ENCODE results near the gene EBLN2.

EBLN2 gene

DNA sequence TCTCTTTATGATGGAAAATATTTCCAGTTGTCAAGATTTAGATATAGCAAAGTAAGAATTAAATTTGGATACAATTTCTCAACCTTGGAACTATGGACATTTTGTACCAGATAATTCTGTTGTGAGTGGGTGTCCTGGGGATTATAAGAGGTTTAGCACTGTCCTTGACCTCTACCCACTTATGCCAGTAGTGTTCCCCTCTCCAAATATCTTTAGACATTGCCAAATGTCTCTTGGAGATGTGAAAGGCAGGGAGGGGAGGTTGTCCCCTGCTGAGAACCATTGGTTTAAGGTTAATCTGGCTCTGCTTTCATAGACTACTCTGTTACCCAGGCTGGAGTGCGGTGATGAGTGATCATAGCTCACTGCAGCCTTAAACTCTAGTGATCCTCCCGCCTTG lies at the start of gene EBLN2:
Gene EBLN2, plus strand, starts transcription at position 244 of the 400 bp plus-strand sequence. CDS start 423 bp downstream, outside the sequence.
- no peak for DNase-seq (ENCODE audit: low spot score)

DNA sequence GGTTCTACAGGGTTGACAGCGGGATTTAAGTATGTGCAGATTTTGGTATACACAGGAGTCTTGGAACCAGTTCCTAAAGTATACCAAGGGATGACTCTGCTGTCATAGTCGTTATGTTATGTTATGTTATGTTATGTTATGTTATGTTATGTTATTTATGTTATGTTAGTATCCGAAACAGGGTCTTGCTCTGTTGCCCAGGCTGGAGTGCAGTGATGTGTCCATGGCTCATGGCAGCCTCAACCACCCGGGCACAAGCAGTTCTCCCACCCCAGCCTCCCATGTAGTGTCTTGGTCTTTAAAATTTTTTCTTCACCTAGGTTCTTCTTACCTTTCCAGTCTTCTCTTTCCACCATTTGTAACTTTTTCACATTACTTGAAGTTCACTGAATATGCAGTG lies 43.2 kb upstream of the EBLN2 start:
- no peak for DNase-seq (ENCODE audit: low spot score)

DNA sequence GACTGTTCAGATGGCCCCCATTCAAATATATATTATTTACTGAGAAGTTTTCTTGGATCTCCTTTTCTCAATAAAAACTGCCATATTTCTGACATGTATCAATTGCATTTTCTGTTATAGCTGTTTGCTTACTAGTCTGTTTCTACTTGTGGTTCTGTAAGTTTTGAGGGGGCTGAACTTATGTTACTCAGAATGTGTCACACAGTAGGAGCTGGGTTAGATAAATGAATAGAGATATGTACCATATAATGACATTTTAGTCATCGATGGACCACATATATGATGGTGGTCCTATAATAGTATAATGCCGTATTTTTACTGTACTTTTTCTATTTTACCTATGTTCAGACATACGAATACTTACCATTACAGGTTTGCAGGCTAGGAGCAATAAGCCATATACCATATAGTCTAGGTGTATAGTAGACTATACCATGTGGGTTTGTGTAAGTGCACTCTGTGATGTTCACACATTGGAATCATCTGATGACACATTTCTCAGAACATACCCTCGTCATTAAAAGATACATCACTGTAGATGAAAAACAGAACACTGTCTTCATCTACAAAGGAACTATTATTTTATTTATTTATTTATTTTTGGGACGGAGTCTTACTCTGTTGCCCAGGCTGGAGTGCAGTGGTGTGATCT lies 42.5 kb upstream of the EBLN2 start:
- no peak for DNase-seq (ENCODE audit: low spot score)

DNA sequence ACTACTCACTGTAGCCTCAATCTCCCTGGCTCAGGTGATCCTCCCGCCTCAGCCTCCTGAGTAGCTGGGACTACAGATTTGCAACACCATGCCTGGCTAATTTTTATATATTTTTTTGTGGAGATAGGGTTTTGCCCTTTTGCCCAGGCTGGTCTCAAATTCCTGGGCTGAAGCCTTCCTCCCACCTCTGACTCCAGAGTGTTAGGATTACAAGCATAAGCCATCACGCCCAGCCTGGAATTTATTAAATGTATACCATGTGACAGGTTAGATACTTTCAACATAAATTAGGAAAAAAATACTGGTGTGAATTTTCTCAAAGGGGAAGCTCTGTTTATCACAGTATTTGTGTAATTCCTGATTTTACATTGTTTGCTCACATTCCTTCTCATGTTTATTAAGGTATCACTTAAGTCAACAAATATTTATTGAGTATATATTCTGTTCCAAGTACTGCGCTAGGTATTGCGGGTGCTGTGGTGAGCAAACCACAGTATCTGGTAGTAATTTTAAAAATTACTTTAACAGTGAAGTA lies 40.1 kb upstream of the EBLN2 start:
- DNase-seq (ENCODE audit: low spot score): no peak

DNA sequence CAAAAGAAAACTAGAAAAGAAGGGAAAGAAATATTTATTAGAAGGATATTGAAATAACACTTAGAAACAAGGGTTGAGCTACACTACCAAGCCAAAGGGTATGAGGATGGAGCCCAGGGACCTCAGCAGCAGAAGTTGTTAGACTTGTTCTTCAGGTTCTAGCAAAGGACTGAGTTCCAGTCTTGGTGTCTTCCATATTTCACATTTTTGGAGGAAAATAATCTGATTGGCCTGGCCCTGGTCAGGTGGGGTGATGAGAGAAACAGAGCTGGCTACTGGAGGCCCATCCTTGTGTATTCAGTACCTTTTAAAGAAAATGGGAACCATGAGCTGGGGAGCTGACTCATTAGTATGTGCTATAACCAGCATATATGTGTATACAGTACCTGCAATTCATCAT lies 36.6 kb upstream of the EBLN2 start:
- DNase-seq (ENCODE audit: low spot score): no peak

DNA sequence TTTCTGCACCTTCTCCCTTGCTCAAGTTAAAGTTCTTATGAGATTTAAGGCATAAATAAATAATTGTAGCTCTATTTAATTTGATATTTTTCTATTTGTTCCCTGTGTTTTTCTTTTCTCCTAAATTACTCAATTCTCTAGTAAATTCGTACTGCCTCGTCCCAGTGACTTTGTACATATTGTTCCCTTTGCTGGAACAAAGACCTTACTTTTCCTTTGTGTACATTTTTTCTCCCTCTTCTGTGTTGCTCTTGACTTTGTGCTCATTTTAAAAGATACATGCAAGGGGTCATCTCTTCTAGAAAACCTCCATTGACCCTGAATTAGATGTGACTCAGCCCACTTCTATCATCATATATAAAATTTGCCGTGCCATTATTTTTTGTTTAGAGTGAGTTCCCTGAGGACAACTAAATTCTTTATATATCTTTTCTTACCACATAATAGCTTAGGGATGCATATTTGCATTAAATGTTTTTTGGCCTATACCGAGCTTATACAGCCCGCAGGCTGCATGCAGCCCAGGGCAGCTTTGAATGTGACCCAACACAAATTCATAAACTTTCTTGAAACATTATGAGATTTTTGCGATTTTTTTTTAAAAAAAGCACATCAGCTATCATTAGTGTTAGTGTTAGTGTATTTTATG lies 35.2 kb upstream of the EBLN2 start:
- DNase-seq (ENCODE audit: low spot score): no peak

GRCh38 chr3:73026760-73027113 lies 34.7 kb upstream of the EBLN2 start:
- no peak for DNase-seq (ENCODE audit: low spot score)

GRCh38 chr3:73028803-73029202 lies 32.7 kb upstream of the EBLN2 start:
- DNase-seq (ENCODE audit: low spot score): no peak

DNA sequence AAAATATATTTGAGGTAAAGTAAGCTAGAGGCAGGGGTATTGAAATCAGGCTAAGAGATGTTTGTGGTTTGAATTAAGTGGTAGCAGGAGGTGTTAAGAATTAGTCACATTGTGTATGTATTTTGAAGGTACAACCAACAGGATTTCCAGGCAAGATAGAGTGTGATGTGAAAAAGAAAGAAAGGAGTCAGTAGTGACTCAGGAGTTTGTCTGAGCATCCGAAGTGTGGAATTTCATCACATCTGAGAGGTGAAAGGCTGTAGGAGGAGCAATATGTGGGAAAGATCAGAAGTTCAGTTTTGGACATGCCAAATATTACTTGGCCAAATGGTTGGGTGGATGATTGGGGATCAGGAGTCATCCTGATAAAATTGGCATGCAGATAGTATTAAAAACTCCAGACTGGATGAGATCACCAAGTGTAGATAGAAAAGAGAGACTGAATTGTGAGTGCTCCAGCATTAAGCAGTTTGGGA lies 32.1 kb upstream of the EBLN2 start:
- DNase-seq (ENCODE audit: low spot score): no peak

- DNase-seq (ENCODE audit: low spot score): no peak
Observed at GRCh38 chr3:73030073-73030597, 31.3 kb upstream of the EBLN2 start.

DNA sequence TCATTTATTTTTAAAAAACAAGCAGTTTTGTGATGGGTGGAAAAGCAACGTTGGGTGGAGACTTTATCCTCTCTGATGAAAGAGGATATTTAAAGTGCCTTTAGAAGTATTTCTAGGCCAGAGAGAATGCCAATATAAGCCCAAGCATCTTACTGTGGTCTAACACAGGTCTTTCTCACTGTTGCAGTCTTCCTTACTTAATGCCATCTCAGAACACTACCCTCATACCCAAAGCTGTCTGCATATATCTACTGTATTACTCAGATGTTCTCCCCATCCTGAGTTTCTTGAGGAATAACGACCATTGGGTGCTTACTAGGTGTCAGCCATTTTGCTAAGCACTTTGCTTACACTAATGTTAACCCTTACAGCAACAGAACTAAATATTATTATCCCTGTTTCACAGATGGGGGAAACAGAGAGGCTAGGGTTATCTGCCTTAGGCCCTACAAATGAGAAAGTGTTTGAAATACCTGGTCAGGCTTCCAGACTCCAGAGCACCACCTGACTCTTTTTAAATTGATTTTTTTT lies 29.8 kb upstream of the EBLN2 start:
- DNase-seq (ENCODE audit: low spot score): no peak

- DNase-seq (ENCODE audit: low spot score): no peak
Observed at GRCh38 chr3:73036694-73037591, 24.5 kb upstream of the EBLN2 start.

- no peak for DNase-seq (ENCODE audit: low spot score)
Observed at GRCh38 chr3:73041537-73041936, 19.9 kb upstream of the EBLN2 start.

DNA sequence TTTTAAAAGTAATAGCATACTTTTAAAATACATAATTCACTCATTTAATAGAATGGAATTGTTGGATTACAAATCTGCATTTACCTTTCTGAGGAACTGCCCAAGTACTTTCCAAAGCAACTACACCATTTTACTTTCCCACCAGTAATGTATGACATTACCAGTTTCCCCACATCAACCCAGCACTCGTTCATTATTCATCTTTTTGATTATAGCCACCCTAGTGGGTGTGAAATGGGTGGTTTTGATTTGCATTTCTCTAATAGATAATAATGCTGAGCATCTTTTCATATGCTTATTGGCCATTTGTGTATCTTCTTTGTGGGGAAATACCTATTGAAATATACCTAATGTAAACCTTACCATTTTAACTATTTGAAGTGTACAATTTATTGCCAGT lies 18.0 kb upstream of the EBLN2 start:
- no peak for DNase-seq (ENCODE audit: low spot score)

DNA sequence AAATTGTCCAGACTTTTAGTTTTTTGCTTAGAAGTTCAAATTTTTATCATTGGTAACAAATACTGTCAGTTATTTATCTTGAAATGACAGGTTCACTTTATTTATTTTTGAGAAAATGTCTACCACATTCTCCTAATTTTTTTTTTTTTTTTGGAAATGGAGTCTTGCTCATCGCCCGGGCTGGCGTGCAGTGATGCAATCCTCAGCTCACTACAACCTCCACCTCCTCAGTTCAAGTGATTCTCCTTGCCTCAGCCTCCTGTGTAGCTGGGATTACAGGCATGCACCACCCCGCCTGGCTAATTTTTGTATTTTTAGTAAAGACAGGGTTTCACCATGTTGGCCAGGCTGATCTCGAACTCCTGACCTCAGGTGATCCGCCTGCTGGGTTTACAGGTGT lies 16.1 kb upstream of the EBLN2 start:
- DNase-seq (ENCODE audit: low spot score): no peak

DNA sequence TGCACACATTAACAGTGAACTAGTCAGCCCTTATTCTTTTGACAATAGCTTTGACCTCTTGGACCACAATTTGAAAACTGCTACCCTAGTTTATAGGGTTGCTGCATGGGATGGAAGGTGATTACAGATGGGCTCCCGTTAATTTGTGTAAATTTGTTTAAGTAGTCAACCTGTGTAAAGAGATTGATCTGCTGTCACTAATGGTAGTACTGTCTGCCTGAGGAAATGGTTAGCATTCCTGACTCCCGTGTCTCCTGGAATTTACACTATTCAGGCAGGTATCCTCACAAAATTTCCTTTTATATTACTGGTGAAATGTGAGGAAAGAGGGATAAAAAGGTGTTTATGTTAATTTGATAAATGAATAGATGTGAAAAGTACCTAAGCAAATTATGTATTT lies 15.3 kb upstream of the EBLN2 start:
- DNase-seq (ENCODE audit: low spot score): no peak

DNA sequence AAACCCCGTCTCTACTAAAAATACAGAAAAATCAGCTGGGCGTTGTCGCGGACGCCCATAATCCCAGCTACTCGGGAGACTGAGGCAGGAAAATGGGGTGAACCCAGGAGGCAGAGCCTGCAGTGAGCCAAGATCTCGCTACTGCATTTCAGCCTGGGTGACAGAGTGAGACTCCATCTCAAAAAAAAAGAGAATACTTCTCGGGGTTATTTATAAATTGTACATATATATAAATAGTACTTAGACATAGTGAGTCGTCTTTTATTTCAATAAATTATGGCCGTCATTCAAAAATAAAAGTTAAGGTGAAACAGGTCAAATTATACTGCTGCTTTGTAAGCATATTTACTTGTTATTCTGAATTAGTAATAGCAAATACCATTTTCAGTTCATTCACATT lies 12.1 kb upstream of the EBLN2 start:
- DNase-seq (ENCODE audit: low spot score): no peak

DNA sequence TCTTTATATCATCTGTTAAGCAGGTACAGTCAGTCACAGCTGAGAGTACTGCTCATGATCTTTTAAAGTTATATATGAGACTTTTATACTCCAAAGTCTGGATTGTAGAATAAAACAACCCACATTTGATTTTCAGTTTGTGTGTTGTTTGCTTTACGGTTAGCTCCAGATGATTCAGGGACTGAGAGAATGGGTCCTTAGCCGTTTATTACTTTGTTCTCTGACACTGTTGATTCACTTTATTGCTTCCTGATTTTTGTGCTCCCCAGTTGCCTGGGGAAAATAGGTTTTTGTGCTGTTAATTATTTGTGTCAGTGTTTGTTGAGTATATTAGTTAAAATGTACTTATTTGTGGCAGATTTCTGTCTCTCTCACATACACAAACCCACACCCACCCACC lies 8.6 kb upstream of the EBLN2 start:
- DNase-seq (ENCODE audit: low spot score): no peak

DNA sequence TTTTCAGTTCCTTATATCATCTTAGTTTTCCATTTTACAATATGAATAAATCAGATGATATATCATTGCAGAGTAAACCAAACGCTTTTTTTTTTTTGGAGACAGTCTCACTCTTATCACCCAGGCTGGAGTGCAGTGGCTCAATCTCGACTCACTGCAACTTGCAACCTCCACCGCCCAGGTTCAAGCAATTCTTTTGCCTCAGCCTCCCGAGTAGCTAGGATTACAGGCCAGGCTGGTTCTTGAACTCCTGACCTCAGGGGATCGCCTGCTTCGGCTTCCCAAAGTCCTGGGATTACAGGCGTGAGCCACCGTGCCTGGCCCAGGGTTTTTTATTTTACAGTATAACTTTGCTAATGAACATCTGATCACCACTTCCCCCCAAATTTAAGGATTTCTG lies 5.9 kb upstream of the EBLN2 start:
- no peak for DNase-seq (ENCODE audit: low spot score)

- peak; percentile 36 for DNase-seq (ENCODE audit: low spot score)
Observed at GRCh38 chr3:73056014-73056844, 5.2 kb upstream of the EBLN2 start.

- no peak for DNase-seq (ENCODE audit: low spot score)
Observed at GRCh38 chr3:73056845-73057150, 4.7 kb upstream of the EBLN2 start.

Data from SW480 (cell line).